Measurements from ENCODE around the gene RPL19.

The RPL19 gene

GRCh38 chr17:39198186-39198566 lies 1.9 kb upstream of the RPL19 start:
- peaks cover 35% of the 10 kb centered on the region for H3K36me3 ChIP-seq (ENCODE audit: control insufficient read depth, insufficient read depth, low read length)
- H3K27ac ChIP-seq (ENCODE audit: low read depth, low read length): peak overlapping the region; percentile 78
- H3K4me1 ChIP-seq (ENCODE audit: control insufficient read depth, insufficient read depth, low read length): peaks cover 30% of the 10 kb centered on the region
- peak overlapping the region; percentile 81 for H3K4me3 ChIP-seq (ENCODE audit: low read depth, low read length)
- no peak overlapping the region; the same call in 1 of the 2 replicates for H3K9ac ChIP-seq (ENCODE audit: low read depth, low read length)
- no peaks in the 10 kb centered on the region for H3K27me3 ChIP-seq (ENCODE audit: control insufficient read depth, insufficient read depth, low read length)
- H3K9me3 ChIP-seq (ENCODE audit: control insufficient read depth, insufficient read depth, low read length): no peaks in the 10 kb centered on the region

GRCh38 chr17:39199820-39200069 lies 338 bp upstream of the RPL19 start:
- H3K4me1 ChIP-seq (ENCODE audit: control insufficient read depth, insufficient read depth, low read length): peaks cover 28% of the 10 kb centered on the region
- no peaks in the 10 kb centered on the region for H3K9me3 ChIP-seq (ENCODE audit: control insufficient read depth, insufficient read depth, low read length)
- H3K36me3 ChIP-seq (ENCODE audit: control insufficient read depth, insufficient read depth, low read length): peaks cover 39% of the 10 kb centered on the region
- H3K9ac ChIP-seq (ENCODE audit: low read depth, low read length): peak overlapping the region; percentile 100
- H3K4me3 ChIP-seq (ENCODE audit: low read depth, low read length): peak overlapping the region; percentile 92
- H3K27ac ChIP-seq (ENCODE audit: low read depth, low read length): peak overlapping the region; percentile 95
- H3K27me3 ChIP-seq (ENCODE audit: control insufficient read depth, insufficient read depth, low read length): no peaks in the 10 kb centered on the region

DNA sequence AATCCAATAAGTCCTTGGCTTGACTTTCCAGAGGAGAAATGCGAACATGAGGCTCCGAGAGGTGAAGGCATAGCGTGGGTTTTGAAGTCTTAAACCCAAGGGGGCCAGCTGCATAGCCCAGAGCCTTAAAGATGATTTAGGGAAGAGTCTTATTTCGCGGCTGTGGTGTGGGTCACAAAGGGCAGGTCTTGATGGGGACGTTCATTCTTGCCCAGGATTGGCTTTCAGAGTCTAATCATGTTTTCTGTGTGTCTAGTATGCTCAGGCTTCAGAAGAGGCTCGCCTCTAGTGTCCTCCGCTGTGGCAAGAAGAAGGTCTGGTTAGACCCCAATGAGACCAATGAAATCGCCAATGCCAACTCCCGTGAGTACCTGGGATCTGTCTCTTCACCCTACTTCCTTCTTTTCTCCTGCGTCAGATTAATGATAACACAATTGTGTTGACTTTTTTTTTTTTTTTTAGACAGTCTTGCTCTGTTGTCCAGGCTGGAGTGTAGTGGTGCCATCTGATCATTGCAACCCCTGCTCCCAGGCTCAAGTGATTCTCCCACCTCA lies 951 bp downstream of the RPL19 start:
- Histone ChIP-seq H3K9ac (ENCODE audit: low read depth, low read length) (peak overlapping the region; percentile 100), H3K36me3 (ENCODE audit: control insufficient read depth, insufficient read depth, low read length) (peaks cover 45% of the 10 kb centered on the region), H3K27me3 (ENCODE audit: control insufficient read depth, insufficient read depth, low read length) (no peaks in the 10 kb centered on the region), H3K9me3 (ENCODE audit: control insufficient read depth, insufficient read depth, low read length) (no peaks in the 10 kb centered on the region), H3K4me1 (ENCODE audit: control insufficient read depth, insufficient read depth, low read length) (peaks cover 16% of the 10 kb centered on the region), H3K4me3 (ENCODE audit: low read depth, low read length) (peak overlapping the region; percentile 92), H3K27ac (ENCODE audit: low read depth, low read length) (peak overlapping the region; percentile 95)

DNA sequence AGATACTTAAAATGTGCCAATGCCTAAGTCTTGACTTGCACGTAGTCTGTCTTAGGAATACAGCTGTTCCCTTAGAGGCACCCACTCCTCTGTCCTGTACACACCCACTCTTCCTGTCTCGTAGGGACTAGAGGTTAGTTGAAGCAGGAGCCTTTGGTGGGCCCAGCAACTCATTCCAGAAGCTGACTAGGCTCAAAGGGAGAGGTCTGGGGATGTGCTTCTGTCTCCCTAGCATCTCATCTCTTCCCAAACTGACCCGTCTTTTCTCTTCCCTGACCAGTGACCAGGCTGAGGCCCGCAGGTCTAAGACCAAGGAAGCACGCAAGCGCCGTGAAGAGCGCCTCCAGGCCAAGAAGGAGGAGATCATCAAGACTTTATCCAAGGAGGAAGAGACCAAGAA lies 4.2 kb downstream of the RPL19 start:
- Histone ChIP-seq H3K9me3 (ENCODE audit: control insufficient read depth, insufficient read depth, low read length) (no peaks in the 10 kb centered on the region), H3K27ac (ENCODE audit: low read depth, low read length) (no peak overlapping the region), H3K27me3 (ENCODE audit: control insufficient read depth, insufficient read depth, low read length) (no peaks in the 10 kb centered on the region; the same call in 1 of the 2 replicates), H3K4me3 (ENCODE audit: low read depth, low read length) (no peak overlapping the region), H3K4me1 (ENCODE audit: control insufficient read depth, insufficient read depth, low read length) (peaks cover 16% of the 10 kb centered on the region), H3K9ac (ENCODE audit: low read depth, low read length) (no peak overlapping the region), H3K36me3 (ENCODE audit: control insufficient read depth, insufficient read depth, low read length) (peaks cover 45% of the 10 kb centered on the region)

- Histone ChIP-seq H3K27me3 (ENCODE audit: control insufficient read depth, insufficient read depth, low read length) (peaks cover 3% of the 10 kb centered on the region; the same call in 1 of the 2 replicates), H3K4me3 (ENCODE audit: low read depth, low read length) (no peak overlapping the region), H3K9ac (ENCODE audit: low read depth, low read length) (no peak overlapping the region), H3K27ac (ENCODE audit: low read depth, low read length) (no peak overlapping the region), H3K9me3 (ENCODE audit: control insufficient read depth, insufficient read depth, low read length) (no peaks in the 10 kb centered on the region), H3K36me3 (ENCODE audit: control insufficient read depth, insufficient read depth, low read length) (peaks cover 45% of the 10 kb centered on the region), H3K4me1 (ENCODE audit: control insufficient read depth, insufficient read depth, low read length) (peaks cover 20% of the 10 kb centered on the region)
These were observed 5.0 kb downstream of the RPL19 start for GRCh38 chr17:39205112-39205526.

GRCh38 chr17:39208136-39208535 lies 8.1 kb downstream of the RPL19 start:
- H3K36me3 ChIP-seq (ENCODE audit: control insufficient read depth, insufficient read depth, low read length): peaks cover 22% of the 10 kb centered on the region
- H3K9me3 ChIP-seq (ENCODE audit: control insufficient read depth, insufficient read depth, low read length): no peaks in the 10 kb centered on the region
- H3K27ac ChIP-seq (ENCODE audit: low read depth, low read length): no peak overlapping the region
- H3K4me3 ChIP-seq (ENCODE audit: low read depth, low read length): no peak overlapping the region
- H3K9ac ChIP-seq (ENCODE audit: low read depth, low read length): no peak overlapping the region
- peaks cover 4% of the 10 kb centered on the region; the same call in 1 of the 2 replicates for H3K27me3 ChIP-seq (ENCODE audit: control insufficient read depth, insufficient read depth, low read length)
- H3K4me1 ChIP-seq (ENCODE audit: control insufficient read depth, insufficient read depth, low read length): peaks cover 15% of the 10 kb centered on the region

DNA sequence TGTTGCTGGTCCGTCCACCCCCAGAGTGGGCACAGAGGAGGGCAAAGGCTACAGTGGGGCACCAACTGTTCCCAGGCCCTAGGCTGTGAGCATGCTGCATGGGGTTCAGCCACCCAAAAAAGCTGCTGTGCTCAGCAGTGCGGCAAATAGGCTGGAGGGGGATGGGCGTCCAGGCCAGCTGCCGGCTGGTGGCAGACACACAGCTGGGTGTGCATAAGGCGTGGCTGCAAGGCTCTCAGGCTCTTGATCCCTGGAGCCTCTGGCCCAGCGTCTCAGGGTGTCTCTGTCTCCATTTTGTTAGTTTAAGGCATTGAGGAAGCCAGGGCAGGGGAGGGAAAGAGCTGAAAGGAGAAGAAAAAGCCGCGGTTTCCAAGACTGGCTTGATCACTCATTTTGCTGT lies 8.8 kb downstream of the RPL19 start:
- no peaks in the 10 kb centered on the region for H3K9me3 ChIP-seq (ENCODE audit: control insufficient read depth, insufficient read depth, low read length)
- H3K27ac ChIP-seq (ENCODE audit: low read depth, low read length): no peak overlapping the region
- H3K4me1 ChIP-seq (ENCODE audit: control insufficient read depth, insufficient read depth, low read length): peaks cover 15% of the 10 kb centered on the region
- H3K36me3 ChIP-seq (ENCODE audit: control insufficient read depth, insufficient read depth, low read length): peaks cover 14% of the 10 kb centered on the region
- H3K9ac ChIP-seq (ENCODE audit: low read depth, low read length): no peak overlapping the region
- H3K4me3 ChIP-seq (ENCODE audit: low read depth, low read length): no peak overlapping the region
- H3K27me3 ChIP-seq (ENCODE audit: control insufficient read depth, insufficient read depth, low read length): peaks cover 4% of the 10 kb centered on the region; the same call in 1 of the 2 replicates

DNA sequence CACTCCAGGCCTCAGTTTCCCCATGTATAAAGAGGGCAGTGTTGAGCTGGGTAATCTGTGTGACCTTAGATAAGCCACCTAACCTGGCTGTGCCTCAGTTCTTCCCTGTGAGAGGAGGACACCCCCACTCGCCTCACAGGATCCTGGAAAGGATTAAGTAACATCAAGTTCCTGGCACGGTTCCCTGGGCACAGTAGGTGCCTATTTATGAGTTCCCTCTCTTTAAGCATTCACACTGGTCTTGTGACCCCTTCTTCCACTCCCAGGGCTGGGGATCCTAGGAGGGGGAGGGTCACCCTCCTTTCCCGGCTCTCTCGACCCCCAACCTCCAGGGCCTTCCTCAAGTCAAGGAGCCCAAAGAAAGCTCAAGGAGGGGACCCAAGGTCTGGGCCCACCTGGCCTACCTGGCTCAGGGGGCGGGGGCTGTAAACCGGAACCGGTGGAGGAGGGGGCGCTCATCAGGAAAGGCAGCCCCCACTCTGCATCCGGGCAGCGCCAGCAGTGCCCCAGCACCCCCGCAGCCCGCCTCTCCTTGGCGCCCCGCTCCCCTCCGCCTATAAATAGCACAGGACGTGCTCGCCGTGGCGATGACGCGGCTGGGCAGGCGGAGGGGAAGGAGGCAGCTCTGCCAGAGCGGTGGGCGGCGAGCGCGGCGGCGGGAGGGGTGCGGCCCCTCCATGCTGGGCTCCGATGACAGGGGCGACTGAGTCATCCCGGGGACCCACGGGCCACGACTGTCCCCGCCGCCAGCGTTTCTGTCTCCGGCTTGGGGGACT lies 9.4 kb downstream of the RPL19 start:
- Histone ChIP-seq H3K4me1 (ENCODE audit: control insufficient read depth, insufficient read depth, low read length) (peaks cover 15% of the 10 kb centered on the region), H3K9ac (ENCODE audit: low read depth, low read length) (no peak overlapping the region), H3K9me3 (ENCODE audit: control insufficient read depth, insufficient read depth, low read length) (no peaks in the 10 kb centered on the region), H3K4me3 (ENCODE audit: low read depth, low read length) (peak overlapping the region; percentile 52), H3K27me3 (ENCODE audit: control insufficient read depth, insufficient read depth, low read length) (peaks cover 4% of the 10 kb centered on the region; the same call in 1 of the 2 replicates), H3K36me3 (ENCODE audit: control insufficient read depth, insufficient read depth, low read length) (peaks cover 8% of the 10 kb centered on the region), H3K27ac (ENCODE audit: low read depth, low read length) (no peak overlapping the region)

- Histone ChIP-seq H3K27me3 (ENCODE audit: control insufficient read depth, insufficient read depth, low read length) (peaks cover 4% of the 10 kb centered on the region; the same call in 1 of the 2 replicates), H3K36me3 (ENCODE audit: control insufficient read depth, insufficient read depth, low read length) (peaks cover 2% of the 10 kb centered on the region), H3K4me3 (ENCODE audit: low read depth, low read length) (peak overlapping the region; percentile 52), H3K9ac (ENCODE audit: low read depth, low read length) (no peak overlapping the region), H3K9me3 (ENCODE audit: control insufficient read depth, insufficient read depth, low read length) (no peaks in the 10 kb centered on the region), H3K4me1 (ENCODE audit: control insufficient read depth, insufficient read depth, low read length) (peaks cover 15% of the 10 kb centered on the region), H3K27ac (ENCODE audit: low read depth, low read length) (no peak overlapping the region)
These were observed 10.0 kb downstream of the RPL19 start for GRCh38 chr17:39210093-39210434.

GRCh38 chr17:39212195-39212810 lies 12.2 kb downstream of the RPL19 start:
- Histone ChIP-seq H3K27me3 (ENCODE audit: control insufficient read depth, insufficient read depth, low read length) (peaks cover 7% of the 10 kb centered on the region), H3K36me3 (ENCODE audit: control insufficient read depth, insufficient read depth, low read length) (no peaks in the 10 kb centered on the region), H3K9ac (ENCODE audit: low read depth, low read length) (no peak overlapping the region), H3K4me1 (ENCODE audit: control insufficient read depth, insufficient read depth, low read length) (peaks cover 14% of the 10 kb centered on the region), H3K27ac (ENCODE audit: low read depth, low read length) (no peak overlapping the region), H3K9me3 (ENCODE audit: control insufficient read depth, insufficient read depth, low read length) (no peaks in the 10 kb centered on the region), H3K4me3 (ENCODE audit: low read depth, low read length) (no peak overlapping the region)

GRCh38 chr17:39212841-39213480 lies 12.9 kb downstream of the RPL19 start:
- Histone ChIP-seq H3K9me3 (ENCODE audit: control insufficient read depth, insufficient read depth, low read length) (no peaks in the 10 kb centered on the region), H3K27me3 (ENCODE audit: control insufficient read depth, insufficient read depth, low read length) (peaks cover 11% of the 10 kb centered on the region), H3K36me3 (ENCODE audit: control insufficient read depth, insufficient read depth, low read length) (no peaks in the 10 kb centered on the region), H3K27ac (ENCODE audit: low read depth, low read length) (no peak overlapping the region), H3K4me1 (ENCODE audit: control insufficient read depth, insufficient read depth, low read length) (peaks cover 12% of the 10 kb centered on the region), H3K4me3 (ENCODE audit: low read depth, low read length) (no peak overlapping the region), H3K9ac (ENCODE audit: low read depth, low read length) (no peak overlapping the region)

Data from HUES48 (cell line).